HCT116 (cell line): ENCODE results near the gene RBM12.

Experiments
- EZH2 ChIP-seq: fragments of 200-600 bp; sonication (generic); IDR thresholded peaks from 2 replicates; pipeline ENCODE4 v1.6.1; 2017; ENCODE audit warnings: antibody characterized with exemption, mixed run types
- POLR2A ChIP-seq: IDR thresholded peaks from 2 replicates; pipeline ENCODE4 v1.7.0; 2011; ENCODE audit warnings: borderline replicate concordance; ENCODE audit not compliant: insufficient read depth, insufficient read length; ENCODE audit errors: extremely low read depth
- POLR2AphosphoS5 ChIP-seq: IDR thresholded peaks from 2 replicates; pipeline ENCODE4 v1.6.1; 2011; ENCODE audit warnings: mild to moderate bottlenecking, low read depth, low read length, moderate library complexity
- SRF ChIP-seq: IDR thresholded peaks from 2 replicates; pipeline ENCODE4 v1.6.1; 2012; ENCODE audit warnings: low read depth
- TF ChIP-seq, protein P1 (sequence below), 3 experiments: fragments of 200-600 bp in 1 of 3; sonication (generic) in 1 of 3; IDR thresholded peaks in 2 of 3; conservative IDR thresholded peaks in 1 of 3; 2 replicates each; pipeline ENCODE4 v1.5.1; 2012 to 2017; ENCODE audit warnings: low read depth in 2 of 3, low read length in 2 of 3, antibody characterized with exemption in 1 of 3, borderline replicate concordance in 1 of 3, control low read depth in 1 of 3, mild to moderate bottlenecking in 1 of 3, mixed read lengths in 1 of 3, mixed run types in 1 of 3, moderate library complexity in 1 of 3; ENCODE audit not compliant: insufficient read depth in 1 of 3

DNA sequence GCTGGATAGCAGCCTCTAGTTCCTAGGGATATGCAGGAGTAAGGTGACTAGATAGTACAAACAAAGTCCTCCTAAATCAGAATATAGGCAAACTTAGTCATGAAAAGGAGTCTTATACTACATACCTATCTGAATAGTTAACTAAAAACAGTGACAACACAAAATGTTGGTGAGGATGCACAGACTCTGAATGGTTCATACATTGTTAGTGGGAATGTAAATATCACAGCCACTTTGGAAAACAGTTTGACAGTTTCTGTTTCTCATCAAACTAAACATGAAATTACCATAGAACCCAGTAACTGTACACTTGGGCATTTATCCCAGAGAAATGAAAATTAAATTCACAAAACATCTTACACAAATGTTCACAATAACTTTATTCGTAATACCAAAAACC lies 17.3 kb upstream of the RBM12 start:
- TF ChIP-seq EZH2: no peak
- TF ChIP-seq, protein P1, sequence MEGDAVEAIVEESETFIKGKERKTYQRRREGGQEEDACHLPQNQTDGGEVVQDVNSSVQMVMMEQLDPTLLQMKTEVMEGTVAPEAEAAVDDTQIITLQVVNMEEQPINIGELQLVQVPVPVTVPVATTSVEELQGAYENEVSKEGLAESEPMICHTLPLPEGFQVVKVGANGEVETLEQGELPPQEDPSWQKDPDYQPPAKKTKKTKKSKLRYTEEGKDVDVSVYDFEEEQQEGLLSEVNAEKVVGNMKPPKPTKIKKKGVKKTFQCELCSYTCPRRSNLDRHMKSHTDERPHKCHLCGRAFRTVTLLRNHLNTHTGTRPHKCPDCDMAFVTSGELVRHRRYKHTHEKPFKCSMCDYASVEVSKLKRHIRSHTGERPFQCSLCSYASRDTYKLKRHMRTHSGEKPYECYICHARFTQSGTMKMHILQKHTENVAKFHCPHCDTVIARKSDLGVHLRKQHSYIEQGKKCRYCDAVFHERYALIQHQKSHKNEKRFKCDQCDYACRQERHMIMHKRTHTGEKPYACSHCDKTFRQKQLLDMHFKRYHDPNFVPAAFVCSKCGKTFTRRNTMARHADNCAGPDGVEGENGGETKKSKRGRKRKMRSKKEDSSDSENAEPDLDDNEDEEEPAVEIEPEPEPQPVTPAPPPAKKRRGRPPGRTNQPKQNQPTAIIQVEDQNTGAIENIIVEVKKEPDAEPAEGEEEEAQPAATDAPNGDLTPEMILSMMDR (IDR thresholded peaks at IDR 0.05 in 2 of 3, conservative IDR thresholded peaks at IDR 0.05 in 1 of 3; ENCODE audit: borderline replicate concordance in 1 of 3, insufficient read depth in 1 of 3, low read depth in 2 of 3, low read length in 2 of 3): no peak
- TF ChIP-seq POLR2AphosphoS5: no peak
- TF ChIP-seq SRF: no peak
- TF ChIP-seq POLR2A: no peak
